Measurements from ENCODE around the gene ZNF302.

- TF ChIP-seq CTCF (IDR thresholded peaks at IDR 0.05) = no peak
- TF ChIP-seq EZH2 (IDR thresholded peaks at IDR 0.05) = no peak
Observed at GRCh38 chr19:34666200-34666957, 11.1 kb upstream of the ZNF302 start.
